Measurements from ENCODE around the gene COL20A1. TPM values are rescaled to one million over a fixed set of nuclear protein-coding genes. Genes with fewer than 3 reads are reported as not detected.
A peak's percentile ranks its signal among the peaks of the same experiment; 100 is the strongest.

COL20A1 gene
- total and polyA plus RNA-seq, 2 of the 13 experiments (the other 11 are each of a cell fraction or from before 2014, with no cell fraction given), result not detected

DNA sequence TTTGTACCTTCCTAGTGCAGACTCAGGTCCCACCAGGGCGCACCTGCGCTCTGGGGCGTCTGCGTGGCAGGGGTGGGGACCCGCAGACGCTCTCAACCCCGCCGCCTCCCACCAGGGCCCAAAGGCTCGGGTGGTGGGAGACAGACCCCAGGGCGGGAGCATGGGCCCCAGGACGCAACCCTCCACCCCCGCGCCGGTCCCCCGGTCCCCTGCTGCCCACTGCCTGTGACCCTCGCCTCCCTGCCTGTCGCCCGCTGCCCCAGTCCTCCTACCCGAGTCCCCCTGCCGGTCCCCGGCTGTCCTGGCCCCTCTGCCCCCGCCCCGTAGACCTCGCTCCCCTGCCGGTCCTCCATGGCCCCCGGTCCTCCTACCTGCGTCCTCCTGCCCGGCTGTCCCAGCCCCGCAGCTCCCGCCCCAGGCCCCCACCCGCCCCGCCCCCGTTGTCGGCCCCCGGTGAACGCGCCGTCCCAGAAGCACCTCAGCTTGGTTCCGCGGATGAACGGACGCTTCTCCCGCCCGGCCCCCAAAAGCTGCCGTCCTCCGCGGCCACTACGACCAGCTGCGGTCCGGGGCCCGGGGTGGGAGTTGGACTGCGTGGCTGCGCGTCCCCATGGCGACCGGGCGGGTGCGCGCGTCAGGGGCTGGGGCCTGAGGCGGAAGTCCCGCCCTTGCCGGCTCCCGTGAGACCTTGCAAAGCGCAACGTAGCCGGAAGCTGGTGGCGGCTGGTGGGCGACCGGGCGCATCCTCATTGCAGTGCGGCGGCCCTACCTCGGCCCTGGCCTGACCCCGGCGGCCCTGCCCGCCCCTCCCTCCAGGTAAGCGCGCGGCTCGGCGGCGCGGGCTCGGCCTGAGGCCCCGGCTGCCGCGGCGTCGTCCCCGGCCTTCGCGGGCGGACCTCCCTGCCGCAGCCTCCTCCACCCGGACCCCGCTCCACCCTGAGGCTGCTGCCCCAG, 20.6 kb upstream of the COL20A1 start, which contains the start of gene ARFGAP1 (continued):
- TF ChIP-seq, protein P1, sequence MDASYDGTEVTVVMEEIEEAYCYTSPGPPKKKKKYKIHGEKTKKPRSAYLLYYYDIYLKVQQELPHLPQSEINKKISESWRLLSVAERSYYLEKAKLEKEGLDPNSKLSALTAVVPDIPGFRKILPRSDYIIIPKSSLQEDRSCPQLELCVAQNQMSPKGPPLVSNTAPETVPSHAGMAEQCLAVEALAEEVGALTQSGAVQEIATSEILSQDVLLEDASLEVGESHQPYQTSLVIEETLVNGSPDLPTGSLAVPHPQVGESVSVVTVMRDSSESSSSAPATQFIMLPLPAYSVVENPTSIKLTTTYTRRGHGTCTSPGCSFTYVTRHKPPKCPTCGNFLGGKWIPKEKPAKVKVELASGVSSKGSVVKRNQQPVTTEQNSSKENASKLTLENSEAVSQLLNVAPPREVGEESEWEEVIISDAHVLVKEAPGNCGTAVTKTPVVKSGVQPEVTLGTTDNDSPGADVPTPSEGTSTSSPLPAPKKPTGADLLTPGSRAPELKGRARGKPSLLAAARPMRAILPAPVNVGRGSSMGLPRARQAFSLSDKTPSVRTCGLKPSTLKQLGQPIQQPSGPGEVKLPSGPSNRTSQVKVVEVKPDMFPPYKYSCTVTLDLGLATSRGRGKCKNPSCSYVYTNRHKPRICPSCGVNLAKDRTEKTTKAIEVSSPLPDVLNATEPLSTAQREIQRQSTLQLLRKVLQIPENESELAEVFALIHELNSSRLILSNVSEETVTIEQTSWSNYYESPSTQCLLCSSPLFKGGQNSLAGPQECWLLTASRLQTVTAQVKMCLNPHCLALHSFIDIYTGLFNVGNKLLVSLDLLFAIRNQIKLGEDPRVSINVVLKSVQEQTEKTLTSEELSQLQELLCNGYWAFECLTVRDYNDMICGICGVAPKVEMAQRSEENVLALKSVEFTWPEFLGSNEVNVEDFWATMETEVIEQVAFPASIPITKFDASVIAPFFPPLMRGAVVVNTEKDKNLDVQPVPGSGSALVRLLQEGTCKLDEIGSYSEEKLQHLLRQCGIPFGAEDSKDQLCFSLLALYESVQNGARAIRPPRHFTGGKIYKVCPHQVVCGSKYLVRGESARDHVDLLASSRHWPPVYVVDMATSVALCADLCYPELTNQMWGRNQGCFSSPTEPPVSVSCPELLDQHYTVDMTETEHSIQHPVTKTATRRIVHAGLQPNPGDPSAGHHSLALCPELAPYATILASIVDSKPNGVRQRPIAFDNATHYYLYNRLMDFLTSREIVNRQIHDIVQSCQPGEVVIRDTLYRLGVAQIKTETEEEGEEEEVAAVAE (CRISPR knock-in tag; IDR thresholded peaks at IDR 0.05; ENCODE audit: borderline replicate concordance), result peak; percentile 84; the same call in 1 of the 2 replicates
- no peak for TF ChIP-seq HIC2 (CRISPR knock-in tag; IDR thresholded peaks at IDR 0.05; ENCODE audit: low read depth)
- TF ChIP-seq ZSCAN25 (CRISPR knock-in tag; IDR thresholded peaks at IDR 0.05), result peak; percentile 75; the same call in 1 of the 2 replicates
- no peak for TF ChIP-seq SSRP1 (CRISPR knock-in tag; IDR thresholded peaks at IDR 0.05)
- TF ChIP-seq HOXA7 (CRISPR knock-in tag; IDR thresholded peaks at IDR 0.05), result no peak
- no peak for TF ChIP-seq NKX3-1 (CRISPR knock-in tag; IDR thresholded peaks at IDR 0.05)
- TF ChIP-seq JDP2 (CRISPR knock-in tag; IDR thresholded peaks at IDR 0.05; ENCODE audit: borderline replicate concordance), result no peak; the same call in 1 of the 2 replicates
- no peak for TF ChIP-seq ZNF577 (CRISPR knock-in tag; IDR thresholded peaks at IDR 0.05; ENCODE audit: borderline replicate concordance, low read depth)
- no peak for TF ChIP-seq MED13 (CRISPR knock-in tag; IDR thresholded peaks at IDR 0.05)
- TF ChIP-seq, protein P2, sequence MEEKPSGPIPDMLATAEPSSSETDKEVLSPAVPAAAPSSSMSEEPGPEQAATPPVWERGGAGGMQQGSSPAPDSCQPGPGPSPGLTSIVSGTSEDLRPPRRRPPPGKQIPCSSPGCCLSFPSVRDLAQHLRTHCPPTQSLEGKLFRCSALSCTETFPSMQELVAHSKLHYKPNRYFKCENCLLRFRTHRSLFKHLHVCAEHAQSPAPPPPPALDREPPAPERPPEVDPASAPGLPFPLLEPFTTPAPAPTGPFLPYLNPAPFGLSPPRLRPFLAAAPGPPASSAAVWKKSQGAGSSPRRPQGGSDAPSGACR (CRISPR knock-in tag; IDR thresholded peaks at IDR 0.05), result 0 out of 2 replicates have a peak, but pooled peaks have one; percentile 41
- peak; percentile 77 for TF ChIP-seq SRSF1 (optimal IDR thresholded peaks at IDR 0.05; ENCODE audit: low read depth, low read length)
- peak; percentile 88 for TF ChIP-seq HDAC2 (CRISPR knock-in tag; IDR thresholded peaks at IDR 0.05)
- no peak for TF ChIP-seq ZSCAN29 (CRISPR knock-in tag; conservative IDR thresholded peaks at IDR 0.05)
- peak; percentile 55; the same call in 1 of the 2 replicates for TF ChIP-seq GMEB2 (CRISPR knock-in tag; IDR thresholded peaks at IDR 0.05; ENCODE audit: low read depth)
- TF ChIP-seq NR2F6 (IDR thresholded peaks at IDR 0.05), result no peak
- TF ChIP-seq NR2F6 (CRISPR knock-in tag; IDR thresholded peaks at IDR 0.05), result peak; percentile 83; the same call in 1 of the 2 replicates
- TF ChIP-seq IRX3 (CRISPR knock-in tag; IDR thresholded peaks at IDR 0.05; ENCODE audit: borderline replicate concordance, low read depth), result no peak; the same call in 1 of the 2 replicates
- no peak for TF ChIP-seq ZFAT (CRISPR knock-in tag; conservative IDR thresholded peaks at IDR 0.05)
- no peak for TF ChIP-seq SIX4 (CRISPR knock-in tag; IDR thresholded peaks at IDR 0.05)
- TF ChIP-seq, protein P3, sequence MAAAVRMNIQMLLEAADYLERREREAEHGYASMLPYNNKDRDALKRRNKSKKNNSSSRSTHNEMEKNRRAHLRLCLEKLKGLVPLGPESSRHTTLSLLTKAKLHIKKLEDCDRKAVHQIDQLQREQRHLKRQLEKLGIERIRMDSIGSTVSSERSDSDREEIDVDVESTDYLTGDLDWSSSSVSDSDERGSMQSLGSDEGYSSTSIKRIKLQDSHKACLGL (CRISPR knock-in tag; IDR thresholded peaks at IDR 0.05), result peak; percentile 67
- no peak for TF ChIP-seq TAF15 (IDR thresholded peaks at IDR 0.05; ENCODE audit: low read depth, low read length, poor library complexity, severe bottlenecking)
